Stimulated activated CD8-positive, alpha-beta memory T cell treated with anti-CD3 and anti-CD28 coated beads, Interleukin-7, amount 100 ng/mL, for 4 hours (primary cell): Measurements from ENCODE around the gene MAP6.
A peak's percentile ranks its signal among the peaks of the same experiment; 100 is the strongest.
"Not testable (repeated sequence)": the region's sequence is repeated elsewhere in the genome, so short reads cannot be mapped to it uniquely, and the experiment has no call there.

ENCODE experiments used
- DNase-seq, 2 donors: peaks; one replicate each; pipeline ENCODE4 v3.0.0-alpha.2; 2020; ENCODE audit warnings: low read depth in 2 of 2

The MAP6 gene

GRCh38 chr11:75668451-75669297, at the start of gene MAP6:
Gene MAP6, minus strand, starts transcription at chr11:75669038. Its CDS starts 669 bp downstream, at chr11:75668369.
- DNase-seq: no peak

- no peak for DNase-seq
Observed at GRCh38 chr11:75717608-75718418, 49.0 kb upstream of the MAP6 start, which contains the start of gene MOGAT2. Gene MOGAT2, plus strand, starts transcription at chr11:75717838. Its CDS starts 51 bp downstream, at chr11:75717889.

GRCh38 chr11:75716659-75717058, 47.8 kb upstream of the MAP6 start:
- no peak for DNase-seq

- no peak for DNase-seq
Observed at GRCh38 chr11:75715688-75716087, 46.9 kb upstream of the MAP6 start.

GRCh38 chr11:75714211-75714610, 45.4 kb upstream of the MAP6 start:
- no peak for DNase-seq

- DNase-seq: peak; percentile 8 to 45
Observed at GRCh38 chr11:75706260-75706729, 37.5 kb upstream of the MAP6 start.

- DNase-seq: no peak
Observed at GRCh38 chr11:75705541-75705940, 36.7 kb upstream of the MAP6 start.

- DNase-seq: no peak
Observed at GRCh38 chr11:75703695-75704237, 34.9 kb upstream of the MAP6 start.

- DNase-seq: no peak
Observed at GRCh38 chr11:75700940-75701339, 32.1 kb upstream of the MAP6 start.

- no peak for DNase-seq
Observed at GRCh38 chr11:75697906-75698581, 29.2 kb upstream of the MAP6 start.

GRCh38 chr11:75691804-75692203, 23.0 kb upstream of the MAP6 start:
- DNase-seq: no peak

GRCh38 chr11:75689863-75690609, 21.2 kb upstream of the MAP6 start:
- DNase-seq: no peak

- DNase-seq: not testable (repeated sequence)
Observed at GRCh38 chr11:75683856-75684255, 15.0 kb upstream of the MAP6 start.

GRCh38 chr11:75679566-75679965, 10.7 kb upstream of the MAP6 start:
- no peak for DNase-seq

- no peak for DNase-seq
Observed at GRCh38 chr11:75678620-75679259, 9.9 kb upstream of the MAP6 start.

GRCh38 chr11:75677909-75678308, 9.1 kb upstream of the MAP6 start:
- DNase-seq: no peak

GRCh38 chr11:75677275-75677674, 8.4 kb upstream of the MAP6 start:
- DNase-seq: no peak

GRCh38 chr11:75673977-75674582, 5.2 kb upstream of the MAP6 start:
- DNase-seq: no peak

- DNase-seq: no peak
Observed at GRCh38 chr11:75667831-75668450, 897 bp downstream of the MAP6 start.
